GM12874 (cell line): ENCODE results near the gene SUGCT.

Experiments used
- CTCF ChIP-seq: IDR thresholded peaks from 2 replicates; pipeline ENCODE4 v1.5.1; 2011; ENCODE audit warnings: low read depth, mild to moderate bottlenecking, control low read depth, low read length, moderate library complexity; ENCODE audit not compliant: insufficient read depth

The SUGCT gene

GRCh38 chr7:40598915-40599314 is 464.1 kb downstream of the SUGCT start:
- TF ChIP-seq CTCF = no peak

- no peak for TF ChIP-seq CTCF
Measured at GRCh38 chr7:40599836-40600235, 465.0 kb downstream of the SUGCT start.

GRCh38 chr7:40604601-40605438 is 470.0 kb downstream of the SUGCT start:
- TF ChIP-seq CTCF = peak; percentile 76

GRCh38 chr7:40608321-40609075 is 473.7 kb downstream of the SUGCT start:
- no peak for TF ChIP-seq CTCF

- no peak for TF ChIP-seq CTCF
Measured at GRCh38 chr7:40610461-40610860, 475.7 kb downstream of the SUGCT start.

- no peak for TF ChIP-seq CTCF
Measured at GRCh38 chr7:40611095-40611871, 476.5 kb downstream of the SUGCT start.

- TF ChIP-seq CTCF = no peak
Measured at GRCh38 chr7:40612298-40612697, 477.5 kb downstream of the SUGCT start.
